ENCODE measurements around the gene MYO3A.

Gene MYO3A

DNA sequence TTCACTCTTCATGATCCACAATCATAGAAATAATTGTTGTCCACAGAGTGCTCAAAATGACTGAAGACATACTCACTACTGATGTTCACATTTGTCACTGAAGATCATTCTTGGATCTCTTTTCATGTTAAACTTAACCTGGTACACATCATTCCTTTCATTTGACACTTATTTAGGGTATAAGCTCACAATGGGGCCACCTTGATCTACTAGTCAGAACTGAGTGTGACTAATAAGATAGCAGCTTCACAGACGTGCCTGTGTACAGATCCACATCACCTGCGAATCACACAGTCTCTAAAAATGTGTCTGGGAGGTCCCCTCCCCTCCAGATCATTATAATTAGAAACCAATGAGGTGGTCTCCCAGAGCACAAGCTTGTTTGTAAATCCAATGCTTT lies 304.3 kb downstream of the MYO3A start:
- TF ChIP-seq, protein P1, sequence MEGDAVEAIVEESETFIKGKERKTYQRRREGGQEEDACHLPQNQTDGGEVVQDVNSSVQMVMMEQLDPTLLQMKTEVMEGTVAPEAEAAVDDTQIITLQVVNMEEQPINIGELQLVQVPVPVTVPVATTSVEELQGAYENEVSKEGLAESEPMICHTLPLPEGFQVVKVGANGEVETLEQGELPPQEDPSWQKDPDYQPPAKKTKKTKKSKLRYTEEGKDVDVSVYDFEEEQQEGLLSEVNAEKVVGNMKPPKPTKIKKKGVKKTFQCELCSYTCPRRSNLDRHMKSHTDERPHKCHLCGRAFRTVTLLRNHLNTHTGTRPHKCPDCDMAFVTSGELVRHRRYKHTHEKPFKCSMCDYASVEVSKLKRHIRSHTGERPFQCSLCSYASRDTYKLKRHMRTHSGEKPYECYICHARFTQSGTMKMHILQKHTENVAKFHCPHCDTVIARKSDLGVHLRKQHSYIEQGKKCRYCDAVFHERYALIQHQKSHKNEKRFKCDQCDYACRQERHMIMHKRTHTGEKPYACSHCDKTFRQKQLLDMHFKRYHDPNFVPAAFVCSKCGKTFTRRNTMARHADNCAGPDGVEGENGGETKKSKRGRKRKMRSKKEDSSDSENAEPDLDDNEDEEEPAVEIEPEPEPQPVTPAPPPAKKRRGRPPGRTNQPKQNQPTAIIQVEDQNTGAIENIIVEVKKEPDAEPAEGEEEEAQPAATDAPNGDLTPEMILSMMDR (conservative IDR thresholded peaks at IDR 0.05): no peak
- no peak overlapping the region for H3K27ac ChIP-seq

DNA sequence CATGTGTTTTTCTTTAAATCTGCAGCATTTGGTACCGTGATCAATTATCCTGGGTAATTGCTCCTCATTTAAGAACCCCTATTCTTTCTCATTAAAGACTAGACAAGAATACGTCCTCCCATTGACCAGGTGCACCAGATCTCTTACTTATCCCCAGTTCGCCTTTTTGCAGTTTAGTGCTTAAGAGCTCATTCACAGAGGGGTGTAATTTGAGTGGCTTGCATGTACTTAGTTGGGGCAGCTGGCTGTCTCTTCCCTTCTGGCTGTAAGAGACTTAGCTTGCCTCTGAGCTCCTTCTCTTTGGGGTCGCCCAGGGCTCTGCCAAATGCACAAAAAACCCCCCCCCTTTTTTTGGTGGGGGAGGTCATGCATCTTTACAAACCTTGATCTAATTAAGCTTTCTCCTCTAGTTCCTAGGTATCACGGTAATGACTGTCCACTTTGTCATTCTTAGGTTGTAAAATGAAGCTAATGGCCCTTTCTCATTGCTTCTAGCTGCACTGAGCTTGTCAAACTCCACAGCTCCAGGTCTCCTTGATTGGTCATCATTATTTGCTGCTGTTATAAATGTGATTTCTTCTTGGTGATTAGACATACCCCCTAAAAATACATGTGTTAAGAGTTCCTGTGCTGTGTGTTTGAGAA lies 308.8 kb downstream of the MYO3A start:
- H3K27ac ChIP-seq: no peak overlapping the region
- TF ChIP-seq, protein P1 (conservative IDR thresholded peaks at IDR 0.05): no peak

DNA sequence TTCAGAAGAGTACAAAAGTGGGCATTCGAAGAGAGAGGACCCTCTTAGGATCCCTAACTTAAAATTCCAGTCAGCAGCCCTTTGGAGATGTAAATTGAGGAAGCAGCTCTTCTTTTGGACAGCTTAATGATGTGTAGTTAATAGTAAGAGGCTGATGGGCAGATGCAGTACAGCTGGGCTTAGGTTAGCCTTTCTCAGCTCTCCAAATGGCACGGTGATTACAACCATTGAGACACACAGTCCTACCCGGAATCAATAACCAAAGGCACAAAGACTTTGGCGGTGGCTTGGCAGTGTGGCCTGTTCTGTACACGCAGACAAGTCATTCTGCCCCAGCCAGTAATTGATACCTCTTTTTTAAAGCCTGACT lies 309.3 kb downstream of the MYO3A start:
- H3K27ac ChIP-seq: no peak overlapping the region
- TF ChIP-seq, protein P1 (conservative IDR thresholded peaks at IDR 0.05): no peak

DNA sequence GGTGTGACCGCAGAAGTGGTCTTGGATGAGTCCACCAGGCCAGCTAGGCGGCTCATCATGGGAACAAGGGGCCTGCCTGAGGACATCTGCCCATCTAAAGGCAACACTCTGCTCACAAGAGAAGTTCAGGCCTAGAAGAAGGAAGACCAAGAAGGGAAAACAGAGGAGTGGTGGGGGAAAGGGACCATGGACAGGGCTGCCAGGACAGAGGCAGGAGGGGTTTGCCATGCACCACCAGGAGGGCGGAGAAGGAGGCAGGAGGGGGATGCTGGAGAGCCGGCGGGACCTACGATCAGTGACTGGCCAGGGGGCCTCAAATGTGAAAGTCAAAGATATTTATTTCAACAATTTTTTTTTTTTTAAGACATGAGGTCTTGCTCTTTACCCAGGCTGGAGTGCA lies 315.7 kb downstream of the MYO3A start:
- TF ChIP-seq, protein P1 (conservative IDR thresholded peaks at IDR 0.05): no peak
- H3K27ac ChIP-seq: no peak overlapping the region

DNA sequence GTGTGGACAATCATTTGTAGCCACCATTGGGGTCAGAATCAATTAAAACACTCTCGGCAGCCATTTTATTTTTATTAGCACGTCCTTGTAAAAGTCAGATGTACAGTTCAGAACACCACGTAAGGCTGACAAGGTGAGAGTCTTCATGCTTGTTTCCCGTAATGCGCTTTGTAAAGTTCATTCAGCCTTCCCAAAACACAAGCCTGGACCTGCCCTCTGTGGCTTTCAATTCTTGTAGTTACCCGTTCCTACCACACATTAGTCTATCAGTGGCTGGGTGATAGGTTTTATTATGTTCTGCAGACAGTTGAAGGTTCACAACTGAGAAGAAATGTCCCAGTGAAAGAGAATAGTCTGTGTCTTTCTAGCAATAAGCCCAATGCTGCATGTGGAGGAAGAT lies 317.9 kb downstream of the MYO3A start:
- no peak overlapping the region for H3K27ac ChIP-seq
- TF ChIP-seq, protein P1 (conservative IDR thresholded peaks at IDR 0.05): no peak

DNA sequence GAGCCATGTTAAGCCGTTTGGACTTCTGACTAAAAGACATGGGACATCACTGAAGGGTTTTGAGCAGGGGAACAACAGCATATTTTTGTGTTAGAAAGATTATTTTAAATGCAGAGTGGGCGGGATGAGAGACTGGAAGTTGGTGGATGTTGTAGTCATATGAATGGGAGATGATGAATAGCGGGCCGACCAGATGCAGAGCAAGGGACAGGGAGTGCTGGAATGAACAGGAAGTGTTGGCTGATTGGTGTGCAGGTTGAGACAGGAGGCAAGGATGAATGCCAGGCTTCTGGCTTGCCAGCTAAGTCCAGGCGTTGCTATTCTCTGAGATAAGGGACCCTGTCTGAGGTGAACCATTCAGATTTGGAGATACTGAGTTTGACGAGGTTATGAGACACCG lies 320.6 kb downstream of the MYO3A start:
- TF ChIP-seq, protein P1 (conservative IDR thresholded peaks at IDR 0.05): no peak
- H3K27ac ChIP-seq: no peak overlapping the region

DNA sequence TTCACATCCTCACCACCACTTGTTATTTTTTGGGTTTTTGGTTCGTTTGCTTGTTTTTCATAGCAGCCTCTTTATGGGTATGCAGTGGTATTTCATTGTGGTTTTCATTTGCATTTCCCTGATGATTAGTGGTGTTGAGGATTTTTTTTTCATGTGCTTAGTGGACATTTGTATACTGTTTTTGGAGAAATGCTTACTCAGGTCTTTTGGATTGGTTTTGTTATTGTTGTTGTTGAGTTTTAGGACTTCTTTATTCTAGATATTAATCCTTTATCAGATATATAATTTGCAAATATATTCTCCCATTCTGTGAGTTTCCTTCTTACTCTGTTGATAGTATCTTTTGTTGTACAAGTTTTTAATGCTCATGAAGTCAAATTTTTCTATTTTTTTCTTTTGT lies 325.3 kb downstream of the MYO3A start:
- TF ChIP-seq, protein P1 (conservative IDR thresholded peaks at IDR 0.05): no peak
- no peak overlapping the region for H3K27ac ChIP-seq

All from VCaP (cell line).